22Rv1 (cell line): Measurements from ENCODE around the gene ANGPTL2.

Experiments used
- ZFX ChIP-seq: fragments of 450-650 bp; IDR thresholded peaks from 2 replicates; pipeline ENCODE4 v1.6.1; 2017; ENCODE audit warnings: antibody characterized with exemption, borderline replicate concordance
- TF ChIP-seq, protein P1 (sequence below): fragments of 450-650 bp; IDR thresholded peaks from 2 replicates; pipeline ENCODE4 v1.5.1; 2017; ENCODE audit warnings: mild to moderate bottlenecking

GRCh38 chr9:127142291-127142690, 19.9 kb upstream of the ANGPTL2 start:
- TF ChIP-seq, protein P1, sequence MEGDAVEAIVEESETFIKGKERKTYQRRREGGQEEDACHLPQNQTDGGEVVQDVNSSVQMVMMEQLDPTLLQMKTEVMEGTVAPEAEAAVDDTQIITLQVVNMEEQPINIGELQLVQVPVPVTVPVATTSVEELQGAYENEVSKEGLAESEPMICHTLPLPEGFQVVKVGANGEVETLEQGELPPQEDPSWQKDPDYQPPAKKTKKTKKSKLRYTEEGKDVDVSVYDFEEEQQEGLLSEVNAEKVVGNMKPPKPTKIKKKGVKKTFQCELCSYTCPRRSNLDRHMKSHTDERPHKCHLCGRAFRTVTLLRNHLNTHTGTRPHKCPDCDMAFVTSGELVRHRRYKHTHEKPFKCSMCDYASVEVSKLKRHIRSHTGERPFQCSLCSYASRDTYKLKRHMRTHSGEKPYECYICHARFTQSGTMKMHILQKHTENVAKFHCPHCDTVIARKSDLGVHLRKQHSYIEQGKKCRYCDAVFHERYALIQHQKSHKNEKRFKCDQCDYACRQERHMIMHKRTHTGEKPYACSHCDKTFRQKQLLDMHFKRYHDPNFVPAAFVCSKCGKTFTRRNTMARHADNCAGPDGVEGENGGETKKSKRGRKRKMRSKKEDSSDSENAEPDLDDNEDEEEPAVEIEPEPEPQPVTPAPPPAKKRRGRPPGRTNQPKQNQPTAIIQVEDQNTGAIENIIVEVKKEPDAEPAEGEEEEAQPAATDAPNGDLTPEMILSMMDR = no peak
- no peak for TF ChIP-seq ZFX
